GM23248 (cell line): ENCODE results near the gene IQGAP3. TPM values are rescaled to one million over a fixed set of nuclear protein-coding genes. Genes with fewer than 3 reads are reported as not detected.

Experiments used
- DNase-seq: peaks from one replicate; pipeline ENCODE4 v3.0.0-alpha.2; 2015
- H2AFZ ChIP-seq: fragments of 200-600 bp; sonication (generic); 2 replicates; pipeline ENCODE4 v1.6.1; 2016; ENCODE audit warnings: antibody characterized with exemption
- H3F3A ChIP-seq: fragments of 200-600 bp; sonication (generic); 2 replicates; pipeline ENCODE4 v1.6.1; 2016; ENCODE audit warnings: mild to moderate bottlenecking, antibody characterized with exemption, mixed run types; ENCODE audit not compliant: insufficient read depth
- H3K27ac ChIP-seq: fragments of 200-600 bp; sonication (generic); 2 replicates; pipeline ENCODE4 v1.5.1; 2016; ENCODE audit warnings: mild to moderate bottlenecking
- H3K27me3 ChIP-seq: fragments of 200-600 bp; sonication (generic); replicated peaks from 2 replicates; pipeline ENCODE4 v1.6.1; 2016; ENCODE audit warnings: mild to moderate bottlenecking; ENCODE audit not compliant: insufficient read depth
- H3K36me3 ChIP-seq: fragments of 200-600 bp; sonication (generic); 2 replicates; pipeline ENCODE4 v1.6.1; 2016; ENCODE audit warnings: low read depth, mild to moderate bottlenecking
- H3K4me1 ChIP-seq: fragments of 200-600 bp; sonication (generic); 2 replicates; pipeline ENCODE4 v1.6.1; 2016; ENCODE audit warnings: mild to moderate bottlenecking; ENCODE audit not compliant: insufficient read depth
- H3K4me2 ChIP-seq: fragments of 200-600 bp; sonication (generic); one replicate; pipeline ENCODE4 v1.6.1; 2016; ENCODE audit warnings: mild to moderate bottlenecking; ENCODE audit not compliant: unreplicated experiment
- H3K4me3 ChIP-seq: fragments of 200-600 bp; sonication (generic); 2 replicates; pipeline ENCODE4 v1.5.1; 2016; ENCODE audit warnings: mild to moderate bottlenecking
- H3K79me2 ChIP-seq: fragments of 200-600 bp; sonication (generic); 2 replicates; pipeline ENCODE4 v1.6.1; 2016; ENCODE audit warnings: mild to moderate bottlenecking; ENCODE audit not compliant: insufficient read depth
- H3K9ac ChIP-seq: fragments of 200-600 bp; sonication (generic); 2 replicates; pipeline ENCODE4 v1.6.1; 2016; ENCODE audit warnings: mild to moderate bottlenecking
- H3K9me2 ChIP-seq: fragments of 200-600 bp; sonication (generic); 2 replicates; pipeline ENCODE4 v1.6.1; 2016; ENCODE audit warnings: mixed run types, mild to moderate bottlenecking, moderate library complexity; ENCODE audit not compliant: insufficient read depth
- H3K9me3 ChIP-seq: fragments of 200-600 bp; sonication (generic); one replicate; pipeline ENCODE4 v1.6.1; 2017; ENCODE audit warnings: low read depth
- H4K20me1 ChIP-seq: fragments of 200-600 bp; sonication (generic); 2 replicates; pipeline ENCODE4 v1.6.0; 2016; ENCODE audit not compliant: insufficient read depth
- EZH2 ChIP-seq: fragments of 200-600 bp; sonication (generic); IDR thresholded peaks from 2 replicates; pipeline ENCODE4 v1.6.1; 2018; ENCODE audit warnings: antibody characterized with exemption, mild to moderate bottlenecking; ENCODE audit not compliant: insufficient read depth, poor library complexity, severe bottlenecking
- EZH2phosphoT487 ChIP-seq: fragments of 200-600 bp; sonication (generic); IDR thresholded peaks from 2 replicates; pipeline ENCODE4 v1.6.1; 2018; ENCODE audit warnings: antibody characterized with exemption, moderate library complexity, mild to moderate bottlenecking, low read depth; ENCODE audit not compliant: insufficient read depth
- WGBS, 2 experiments: methylation state at CpG; one replicate each; pipeline ENCODE4 v1.1.6; 2015 to 2017; ENCODE audit warnings: low lambda C conversion rate in 2 of 2, low coverage in 1 of 2; ENCODE audit errors: missing lambda C conversion rate in 2 of 2; 5-methylcytosine and 5-hydroxymethylcytosine counted together
- in situ Hi-C: fragments of 300-500 bp; cut with MboI; formaldehyde crosslinking; loops from 2 replicates; pipeline ENCODE4 v1.15.0; 2020
- polyA plus RNA-seq: library from polyadenylated mRNA; unstranded; fragments of >200 nt; fragmentation: Nextera tagmentation; extraction: Ambion mirVana; gene quantifications from 2 replicates; pipeline ENCODE4 v1.2.1, GENCODE V29; 2016
- total RNA-seq: library from RNA; depleted of rRNA; stranded (reverse); fragments of >200 nt; shearing (Covaris generic); gene quantifications from 2 replicates; pipeline ENCODE4 v1.2.3, GENCODE V29; 2014

IQGAP3 gene
- total and polyA plus RNA-seq, 2 experiments from 2014 or later: 5.6 to 14.7 TPM

GRCh38 chr1:156480411-156481192 is 91.8 kb downstream of the IQGAP3 start:
- Histone ChIP-seq H3K4me1 (peaks cover 27% of the 10 kb centered on the region), H4K20me1 (0 out of 2 replicates have a peak, but pooled peaks cover 7% of the 10 kb centered on the region), H3K36me3 (peaks cover 40% of the 10 kb centered on the region), H3K9ac (no peak overlapping the region), H3K79me2 (peaks cover 97% of the 10 kb centered on the region), H3K9me3 (no peaks in the 10 kb centered on the region), H3K9me2 (no peaks in the 10 kb centered on the region), H3K27ac (no peak overlapping the region), H3K4me3 (no peak overlapping the region), H3K27me3 (no peaks in the 10 kb centered on the region), H3F3A (peaks cover 36% of the 10 kb centered on the region), H2AFZ (no peak overlapping the region), H3K4me2 (no peak overlapping the region)
- in situ Hi-C loops: no loop called here
- TF ChIP-seq EZH2 (no peak), EZH2phosphoT487 (no peak)
- DNase-seq: peak; percentile 77
- 57 to 77% methylated on average over 17 to 34 of the region's 34 CpGs for WGBS, 2 experiments

DNA sequence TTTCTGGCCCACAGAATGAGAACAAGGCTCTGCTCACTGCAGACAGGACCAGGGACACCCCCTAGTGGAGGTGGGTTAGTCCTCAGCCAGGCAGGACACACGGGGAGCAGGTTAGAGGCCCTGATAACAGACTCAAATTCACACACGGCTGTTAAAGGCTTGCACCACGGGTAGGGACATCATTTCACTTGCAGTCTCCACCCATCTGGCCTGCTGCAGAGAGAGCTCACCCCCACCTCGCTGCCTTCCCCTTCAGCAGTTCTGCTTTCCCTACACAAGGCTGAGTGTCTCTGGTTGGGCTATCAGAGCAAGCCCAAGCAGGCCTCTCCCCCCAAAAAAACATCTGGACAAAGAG is 92.4 kb downstream of the IQGAP3 start:
- peaks cover 38% of the 10 kb centered on the region for H3F3A ChIP-seq
- no peak for DNase-seq
- no peaks in the 10 kb centered on the region for H3K9me3 ChIP-seq
- no peak overlapping the region for H3K9ac ChIP-seq
- H2AFZ ChIP-seq: no peak overlapping the region
- in situ Hi-C loops: no loop called here
- H3K4me3 ChIP-seq: no peak overlapping the region
- peaks cover 94% of the 10 kb centered on the region for H3K79me2 ChIP-seq
- H3K9me2 ChIP-seq: no peaks in the 10 kb centered on the region
- H3K4me1 ChIP-seq: peaks cover 31% of the 10 kb centered on the region
- 27 to 69% methylated on average over 3 to 4 of the region's 4 CpGs for WGBS, 2 experiments
- TF ChIP-seq EZH2phosphoT487 (no peak), EZH2 (no peak)
- H4K20me1 ChIP-seq: 0 out of 2 replicates have a peak, but pooled peaks cover 4% of the 10 kb centered on the region
- H3K27me3 ChIP-seq: no peaks in the 10 kb centered on the region
- H3K4me2 ChIP-seq: no peak overlapping the region
- H3K36me3 ChIP-seq: peaks cover 44% of the 10 kb centered on the region
- no peak overlapping the region for H3K27ac ChIP-seq

GRCh38 chr1:156479093-156480015 is 93.0 kb downstream of the IQGAP3 start:
- peaks cover 31% of the 10 kb centered on the region for H3K4me1 ChIP-seq
- H3K4me2 ChIP-seq: no peak overlapping the region
- no peaks in the 10 kb centered on the region for H4K20me1 ChIP-seq
- no peak overlapping the region for H3K9ac ChIP-seq
- no peak overlapping the region; the same call in 1 of the 2 replicates for H3K27ac ChIP-seq
- peaks cover 94% of the 10 kb centered on the region for H3K79me2 ChIP-seq
- DNase-seq: no peak
- no peak overlapping the region for H2AFZ ChIP-seq
- TF ChIP-seq EZH2phosphoT487 (no peak), EZH2 (no peak)
- in situ Hi-C loops: no loop called here
- H3F3A ChIP-seq: peaks cover 44% of the 10 kb centered on the region
- H3K27me3 ChIP-seq: no peaks in the 10 kb centered on the region
- 92 to 93% methylated on average over 12 to 15 of the region's 15 CpGs for WGBS, 2 experiments
- H3K9me3 ChIP-seq: no peaks in the 10 kb centered on the region
- peaks cover 50% of the 10 kb centered on the region for H3K36me3 ChIP-seq
- H3K9me2 ChIP-seq: no peaks in the 10 kb centered on the region
- H3K4me3 ChIP-seq: no peak overlapping the region

- Histone ChIP-seq H3K4me3 (no peak overlapping the region), H3K9me2 (no peaks in the 10 kb centered on the region), H3F3A (peaks cover 44% of the 10 kb centered on the region), H3K4me1 (peaks cover 31% of the 10 kb centered on the region), H4K20me1 (no peaks in the 10 kb centered on the region), H3K4me2 (no peak overlapping the region), H3K9ac (peak overlapping the region; percentile 72; the same call in 1 of the 2 replicates), H3K9me3 (no peaks in the 10 kb centered on the region), H2AFZ (no peak overlapping the region), H3K27me3 (no peaks in the 10 kb centered on the region), H3K27ac (peak overlapping the region; percentile 87), H3K36me3 (peaks cover 62% of the 10 kb centered on the region), H3K79me2 (peaks cover 92% of the 10 kb centered on the region)
- in situ Hi-C loops: no loop called here
- TF ChIP-seq EZH2phosphoT487: no peak
- TF ChIP-seq EZH2: no peak
- WGBS, 2 experiments: 94 to 96% methylated on average over 8 of the region's 8 CpGs
- no peak for DNase-seq
Observed at GRCh38 chr1:156478250-156478627, 94.1 kb downstream of the IQGAP3 start.
